NT2/D1 (cell line): ENCODE data around the gene CAMK2D.

Experiments used
- SUZ12 ChIP-seq: IDR thresholded peaks from 2 replicates; pipeline ENCODE4 v1.6.1; 2011; ENCODE audit not compliant: insufficient read length, insufficient read depth; ENCODE audit errors: extremely low read depth
- YY1 ChIP-seq: IDR thresholded peaks from 2 replicates; pipeline ENCODE4 v1.6.1; 2011; ENCODE audit not compliant: insufficient read length, insufficient read depth
- ZNF274 ChIP-seq: IDR thresholded peaks from 2 replicates; pipeline ENCODE4 v1.6.1; 2011; ENCODE audit warnings: mild to moderate bottlenecking, low read depth, low read length

DNA sequence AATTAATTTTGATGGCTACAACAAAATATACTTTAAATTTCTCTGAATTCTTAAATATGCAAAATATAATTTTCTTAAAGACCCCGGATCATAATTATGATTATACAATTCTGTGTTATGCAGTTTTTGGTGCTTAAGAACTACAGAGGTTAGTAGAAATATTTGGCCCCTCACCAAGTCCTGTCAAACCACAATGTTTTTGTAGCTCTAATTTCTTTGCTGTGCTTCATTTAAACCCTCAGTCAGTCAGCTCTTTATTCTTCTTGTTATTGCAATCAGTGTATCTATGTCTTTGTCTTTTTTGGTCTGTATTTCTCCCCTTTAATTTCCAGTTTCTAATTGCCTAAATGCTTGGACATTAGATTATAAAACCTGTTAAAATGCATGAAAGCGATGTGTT lies 186.1 kb downstream of the CAMK2D start:
- no peak for TF ChIP-seq SUZ12
- TF ChIP-seq YY1 = no peak
- TF ChIP-seq ZNF274 = no peak
